GM12892 (cell line): Measurements from ENCODE around the gene PDCD1LG2.

Experiments used
- POLR2A ChIP-seq: IDR thresholded peaks from 2 replicates; pipeline ENCODE4 v1.6.1; 2011; ENCODE audit warnings: low read depth, low read length, control low read depth
- POLR2AphosphoS5 ChIP-seq: IDR thresholded peaks from 2 replicates; pipeline ENCODE4 v1.6.1; 2011; ENCODE audit warnings: low read depth, low read length, control low read depth
- TAF1 ChIP-seq: IDR thresholded peaks from 2 replicates; pipeline ENCODE4 v1.6.1; 2011; ENCODE audit warnings: low read depth, mild to moderate bottlenecking, control low read depth, low read length, borderline replicate concordance

GRCh38 chr9:5478206-5478605, 32.1 kb upstream of the PDCD1LG2 start:
- TF ChIP-seq POLR2AphosphoS5 (no peak), POLR2A (no peak), TAF1 (no peak)
